GM12891 (cell line): ENCODE results near the gene SLC29A1.

ENCODE experiments used
- POLR2A ChIP-seq: IDR thresholded peaks from 2 replicates; pipeline ENCODE4 v1.6.1; 2011; ENCODE audit warnings: low read depth, low read length, control low read depth
- POLR2AphosphoS5 ChIP-seq: IDR thresholded peaks from 2 replicates; pipeline ENCODE4 v1.6.1; 2011; ENCODE audit warnings: low read depth, low read length, control low read depth
- POU2F2 ChIP-seq: IDR thresholded peaks from 2 replicates; pipeline ENCODE4 v1.6.1; 2011; ENCODE audit warnings: low read depth, mild to moderate bottlenecking, control low read depth, low read length, moderate library complexity
- SPI1 ChIP-seq: IDR thresholded peaks from 2 replicates; pipeline ENCODE4 v1.6.1; 2011; ENCODE audit warnings: low read depth, low read length, control low read depth
- TAF1 ChIP-seq: IDR thresholded peaks from 2 replicates; pipeline ENCODE4 v1.6.1; 2011; ENCODE audit warnings: low read depth, low read length, control low read depth

GRCh38 chr6:44223319-44224028, at the start of gene SLC29A1:
- TF ChIP-seq POU2F2, result no peak
- no peak for TF ChIP-seq POLR2A
- TF ChIP-seq POLR2AphosphoS5, result no peak
- no peak for TF ChIP-seq TAF1
- no peak for TF ChIP-seq SPI1
